Measurements from ENCODE around the gene VPS35L. TPM values are rescaled to one million over a fixed set of nuclear protein-coding genes. Genes with fewer than 3 reads are reported as not detected.

The VPS35L gene
- total RNA-seq, 1 experiment from 2014 or later, result 55.5 TPM

DNA sequence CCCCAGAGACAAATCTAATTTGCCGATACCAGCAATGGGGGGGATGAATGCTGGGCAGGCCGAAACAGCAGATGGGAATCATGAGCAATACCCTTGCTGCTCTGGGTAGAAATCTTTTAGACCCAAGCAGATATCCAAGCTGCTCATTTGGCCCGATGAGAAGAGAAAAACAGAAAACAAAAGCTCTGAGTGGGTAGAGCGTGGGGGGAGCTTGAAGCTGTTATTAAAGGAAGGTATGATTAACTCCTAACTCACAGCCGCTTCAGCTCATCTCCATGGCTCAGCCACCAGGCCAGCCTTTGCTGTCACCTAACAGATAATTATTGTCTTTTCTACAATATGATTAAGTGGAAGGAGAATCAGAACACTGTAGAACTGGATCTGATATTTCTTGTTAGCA lies 58.3 kb downstream of the VPS35L start:
- ChIA-PET CTCF (interaction anchor here (0.6 to 2.6 kb wide), 2 partner anchors 12 to 18 kb away, joined by 3 to 10 read pairs; no protein-coding TSS in a partner anchor), POLR2A (no interaction called here)
- intact Hi-C loops (cut with micrococcal nuclease), result no loop called here
- Mint-ChIP-seq H3K4me3 (ENCODE audit: unreplicated experiment) (no peak overlapping the region), H3K27ac (ENCODE audit: low read depth, unreplicated experiment) (no peak overlapping the region), H3K27me3 (ENCODE audit: insufficient read depth, unreplicated experiment) (no peaks in the 10 kb centered on the region), H3K9me3 (ENCODE audit: unreplicated experiment) (no peaks in the 10 kb centered on the region), H3K36me3 (ENCODE audit: insufficient read depth, unreplicated experiment) (peaks cover 59% of the 10 kb centered on the region), H3K4me1 (ENCODE audit: insufficient read depth, unreplicated experiment) (no peaks in the 10 kb centered on the region)
- TF ChIP-seq, protein P1, sequence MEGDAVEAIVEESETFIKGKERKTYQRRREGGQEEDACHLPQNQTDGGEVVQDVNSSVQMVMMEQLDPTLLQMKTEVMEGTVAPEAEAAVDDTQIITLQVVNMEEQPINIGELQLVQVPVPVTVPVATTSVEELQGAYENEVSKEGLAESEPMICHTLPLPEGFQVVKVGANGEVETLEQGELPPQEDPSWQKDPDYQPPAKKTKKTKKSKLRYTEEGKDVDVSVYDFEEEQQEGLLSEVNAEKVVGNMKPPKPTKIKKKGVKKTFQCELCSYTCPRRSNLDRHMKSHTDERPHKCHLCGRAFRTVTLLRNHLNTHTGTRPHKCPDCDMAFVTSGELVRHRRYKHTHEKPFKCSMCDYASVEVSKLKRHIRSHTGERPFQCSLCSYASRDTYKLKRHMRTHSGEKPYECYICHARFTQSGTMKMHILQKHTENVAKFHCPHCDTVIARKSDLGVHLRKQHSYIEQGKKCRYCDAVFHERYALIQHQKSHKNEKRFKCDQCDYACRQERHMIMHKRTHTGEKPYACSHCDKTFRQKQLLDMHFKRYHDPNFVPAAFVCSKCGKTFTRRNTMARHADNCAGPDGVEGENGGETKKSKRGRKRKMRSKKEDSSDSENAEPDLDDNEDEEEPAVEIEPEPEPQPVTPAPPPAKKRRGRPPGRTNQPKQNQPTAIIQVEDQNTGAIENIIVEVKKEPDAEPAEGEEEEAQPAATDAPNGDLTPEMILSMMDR (IDR thresholded peaks at IDR 0.05; ENCODE audit: unreplicated experiment), result no peak
- DNase-seq (ENCODE audit: unreplicated experiment), result no peak
- BruUV-seq (replicated peaks), result no TSS peak

DNA sequence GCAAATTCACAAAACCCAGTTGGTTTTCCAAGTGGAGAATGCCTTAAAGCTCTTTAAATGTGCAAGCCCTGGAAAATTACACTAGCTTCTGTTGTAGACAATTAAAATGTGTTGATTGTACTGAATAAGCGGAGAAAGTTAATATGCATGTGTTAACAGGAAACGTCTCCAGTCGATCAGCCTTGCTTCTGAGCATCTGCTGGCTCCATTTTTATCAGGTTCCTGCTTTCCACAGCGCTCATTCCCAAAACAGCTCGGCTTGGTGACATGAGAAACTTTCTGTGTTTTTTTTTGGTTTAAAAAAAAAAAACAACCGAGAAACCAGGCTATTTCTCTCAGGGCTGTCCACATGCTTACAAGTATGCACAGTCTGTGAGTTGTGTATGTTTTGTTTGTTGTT lies 60.7 kb downstream of the VPS35L start:
- CTCF ChIA-PET, result interaction anchor here (0.8 to 2.6 kb wide), 8 partner anchors 9 to 769 kb away, joined by 3 to 10 read pairs (median 3); no protein-coding TSS in a partner anchor
- DNase-seq (ENCODE audit: unreplicated experiment), result no peak
- Mint-ChIP-seq H3K4me1 (ENCODE audit: insufficient read depth, unreplicated experiment) (no peaks in the 10 kb centered on the region), H3K27ac (ENCODE audit: low read depth, unreplicated experiment) (no peak overlapping the region), H3K4me3 (ENCODE audit: unreplicated experiment) (no peak overlapping the region), H3K9me3 (ENCODE audit: unreplicated experiment) (no peaks in the 10 kb centered on the region), H3K36me3 (ENCODE audit: insufficient read depth, unreplicated experiment) (peaks cover 49% of the 10 kb centered on the region), H3K27me3 (ENCODE audit: insufficient read depth, unreplicated experiment) (no peaks in the 10 kb centered on the region)
- no TSS peak for BruUV-seq (replicated peaks)
- POLR2A ChIA-PET, result interaction anchor here (0.6 kb wide), 1 partner anchor 768 kb away, joined by 3 read pairs; no protein-coding TSS in a partner anchor
- TF ChIP-seq, protein P1 (IDR thresholded peaks at IDR 0.05; ENCODE audit: unreplicated experiment), result no peak
- intact Hi-C loops (cut with micrococcal nuclease), result no loop called here

DNA sequence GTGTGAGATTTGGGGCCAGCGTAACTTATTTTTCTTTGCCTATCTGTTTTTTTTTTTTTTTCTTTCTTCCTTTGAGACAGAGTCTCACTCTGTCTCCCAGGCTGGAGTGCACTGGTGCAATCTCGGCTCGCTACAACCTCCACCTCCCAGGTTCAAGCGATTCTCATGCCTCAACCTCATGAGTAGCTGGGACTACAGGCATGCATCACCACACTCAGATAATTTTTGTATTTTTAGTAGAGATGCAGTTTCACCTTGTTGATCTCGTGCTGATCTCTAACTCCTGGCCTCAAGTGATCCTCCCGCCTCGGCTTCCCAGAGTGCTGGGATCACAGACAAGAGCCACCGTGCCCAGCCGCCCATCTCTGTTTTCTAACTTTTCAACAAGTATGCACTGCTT lies 63.4 kb downstream of the VPS35L start:
- BruUV-seq (replicated peaks), result no TSS peak
- ChIA-PET CTCF (interaction anchor here (0.9 kb wide), 1 partner anchor 37 kb away, joined by 4 read pairs; no protein-coding TSS in a partner anchor), POLR2A (no interaction called here)
- no peaks in the 10 kb centered on the region for H3K9me3 Mint-ChIP-seq (ENCODE audit: unreplicated experiment)
- TF ChIP-seq, protein P1 (IDR thresholded peaks at IDR 0.05; ENCODE audit: unreplicated experiment), result no peak
- no peak for DNase-seq (ENCODE audit: unreplicated experiment)
- intact Hi-C loops (cut with micrococcal nuclease), result no loop called here
- no peak overlapping the region for H3K27ac Mint-ChIP-seq (ENCODE audit: low read depth, unreplicated experiment)
- no peaks in the 10 kb centered on the region for H3K27me3 Mint-ChIP-seq (ENCODE audit: insufficient read depth, unreplicated experiment)
- no peaks in the 10 kb centered on the region for H3K4me1 Mint-ChIP-seq (ENCODE audit: insufficient read depth, unreplicated experiment)
- peaks cover 43% of the 10 kb centered on the region for H3K36me3 Mint-ChIP-seq (ENCODE audit: insufficient read depth, unreplicated experiment)
- no peak overlapping the region for H3K4me3 Mint-ChIP-seq (ENCODE audit: unreplicated experiment)

DNA sequence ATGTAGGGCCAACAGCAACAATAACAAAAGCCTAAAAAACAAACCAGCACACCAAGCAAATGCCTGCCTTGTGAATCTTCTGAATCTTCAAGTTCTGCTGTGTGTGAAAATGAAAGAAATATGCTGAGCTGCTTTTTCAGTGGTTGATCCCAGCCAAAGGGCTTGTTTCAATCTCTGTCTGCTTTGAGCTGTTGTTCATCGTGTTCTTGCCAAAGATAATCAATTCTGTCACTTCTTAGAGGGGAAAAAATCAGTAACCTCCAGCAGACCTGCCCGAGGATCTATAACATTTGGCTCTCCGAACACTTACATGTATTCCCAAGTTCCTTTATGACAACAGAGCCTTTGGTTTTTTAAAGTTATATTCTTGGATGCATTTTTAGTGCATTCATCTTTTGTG lies 65.9 kb downstream of the VPS35L start:
- Mint-ChIP-seq H3K4me1 (ENCODE audit: insufficient read depth, unreplicated experiment) (no peaks in the 10 kb centered on the region), H3K9me3 (ENCODE audit: unreplicated experiment) (no peaks in the 10 kb centered on the region), H3K27ac (ENCODE audit: low read depth, unreplicated experiment) (no peak overlapping the region), H3K27me3 (ENCODE audit: insufficient read depth, unreplicated experiment) (no peaks in the 10 kb centered on the region), H3K4me3 (ENCODE audit: unreplicated experiment) (no peak overlapping the region), H3K36me3 (ENCODE audit: insufficient read depth, unreplicated experiment) (peaks cover 43% of the 10 kb centered on the region)
- BruUV-seq (replicated peaks), result no TSS peak
- CTCF ChIA-PET, result interaction anchor here (0.5 kb wide), 1 partner anchor 252 kb away, joined by 4 read pairs; no protein-coding TSS in a partner anchor
- TF ChIP-seq, protein P1 (IDR thresholded peaks at IDR 0.05; ENCODE audit: unreplicated experiment), result no peak
- no peak for DNase-seq (ENCODE audit: unreplicated experiment)
- intact Hi-C loops (cut with micrococcal nuclease), result no loop called here
- POLR2A ChIA-PET, result no interaction called here
